ENCODE measurements around the gene DNAJC15.

DNA sequence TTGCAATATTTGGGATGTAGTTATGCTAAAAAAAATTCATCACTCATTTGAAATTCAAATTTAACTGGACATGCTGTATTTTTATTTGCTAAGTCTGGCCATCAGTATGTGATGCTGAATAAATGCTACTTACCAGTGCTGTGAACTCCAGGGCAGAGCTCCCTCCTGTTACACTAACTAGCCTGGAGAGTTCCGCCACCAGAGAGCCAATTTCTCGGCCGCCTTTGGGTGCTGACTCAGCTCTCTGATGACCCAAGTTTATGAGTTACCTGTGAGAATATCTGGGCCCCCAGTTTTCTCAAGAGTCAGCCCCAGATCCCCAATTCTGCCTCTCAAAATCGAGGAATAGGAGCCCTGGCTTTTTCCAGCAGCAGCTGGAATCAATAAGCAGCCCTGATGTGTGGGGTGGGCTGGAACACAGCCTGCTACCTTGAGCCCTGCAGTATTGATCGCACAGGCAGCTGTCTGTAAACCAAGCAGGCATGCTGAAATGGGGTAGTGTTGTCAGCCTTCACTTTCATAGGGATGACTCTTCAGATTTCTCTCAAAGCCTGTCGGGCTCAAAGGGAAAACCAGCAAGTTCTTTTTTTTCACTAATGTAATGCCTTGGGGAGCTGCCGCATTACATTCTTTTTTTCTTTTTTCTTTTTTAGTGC is 113.7 kb downstream of the DNAJC15 start:
- TF ChIP-seq, protein P1, sequence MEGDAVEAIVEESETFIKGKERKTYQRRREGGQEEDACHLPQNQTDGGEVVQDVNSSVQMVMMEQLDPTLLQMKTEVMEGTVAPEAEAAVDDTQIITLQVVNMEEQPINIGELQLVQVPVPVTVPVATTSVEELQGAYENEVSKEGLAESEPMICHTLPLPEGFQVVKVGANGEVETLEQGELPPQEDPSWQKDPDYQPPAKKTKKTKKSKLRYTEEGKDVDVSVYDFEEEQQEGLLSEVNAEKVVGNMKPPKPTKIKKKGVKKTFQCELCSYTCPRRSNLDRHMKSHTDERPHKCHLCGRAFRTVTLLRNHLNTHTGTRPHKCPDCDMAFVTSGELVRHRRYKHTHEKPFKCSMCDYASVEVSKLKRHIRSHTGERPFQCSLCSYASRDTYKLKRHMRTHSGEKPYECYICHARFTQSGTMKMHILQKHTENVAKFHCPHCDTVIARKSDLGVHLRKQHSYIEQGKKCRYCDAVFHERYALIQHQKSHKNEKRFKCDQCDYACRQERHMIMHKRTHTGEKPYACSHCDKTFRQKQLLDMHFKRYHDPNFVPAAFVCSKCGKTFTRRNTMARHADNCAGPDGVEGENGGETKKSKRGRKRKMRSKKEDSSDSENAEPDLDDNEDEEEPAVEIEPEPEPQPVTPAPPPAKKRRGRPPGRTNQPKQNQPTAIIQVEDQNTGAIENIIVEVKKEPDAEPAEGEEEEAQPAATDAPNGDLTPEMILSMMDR (conservative IDR thresholded peaks at IDR 0.05; ENCODE audit: low read length): no peak
- TF ChIP-seq EZH2phosphoT487 (IDR thresholded peaks at IDR 0.05; ENCODE audit: borderline replicate concordance): no peak

Data from Loucy (cell line).